ENCODE results near the gene KNL1.

- no peak for TF ChIP-seq CTCF (tag by site-specific recombination; IDR thresholded peaks at IDR 0.05)
- TF ChIP-seq ZNF514 (tag by site-specific recombination; IDR thresholded peaks at IDR 0.05) = no peak
- TF ChIP-seq OSR2 (tag by site-specific recombination; IDR thresholded peaks at IDR 0.05) = no peak
- no peak for TF ChIP-seq ZNF654 (tag by site-specific recombination; IDR thresholded peaks at IDR 0.05; ENCODE audit: low read depth)
- TF ChIP-seq ZNF670 (tag by site-specific recombination; IDR thresholded peaks at IDR 0.05; ENCODE audit: low read depth) = no peak
- no peak for TF ChIP-seq ZSCAN5A (tag by site-specific recombination; IDR thresholded peaks at IDR 0.05)
- TF ChIP-seq HOXD13 (CRISPR knock-in tag; IDR thresholded peaks at IDR 0.05; ENCODE audit: borderline replicate concordance) = no peak
- no peak for TF ChIP-seq ZNF785 (tag by site-specific recombination; IDR thresholded peaks at IDR 0.05)
- no peak for TF ChIP-seq TCF7L2 (IDR thresholded peaks at IDR 0.05; ENCODE audit: borderline replicate concordance, low read depth, low read length)
- TF ChIP-seq ZNF639 (tag by site-specific recombination; IDR thresholded peaks at IDR 0.05) = no peak
- TF ChIP-seq ZNF521 (tag by site-specific recombination; IDR thresholded peaks at IDR 0.05) = no peak
- no peak for TF ChIP-seq ZNF510 (tag by site-specific recombination; IDR thresholded peaks at IDR 0.05; ENCODE audit: insufficient replicate concordance)
- TF ChIP-seq GLI4 (tag by site-specific recombination; IDR thresholded peaks at IDR 0.05) = no peak
- no peak for TF ChIP-seq ZNF138 (tag by site-specific recombination; IDR thresholded peaks at IDR 0.05; ENCODE audit: borderline replicate concordance)
These were observed 26.9 kb upstream of the KNL1 start for GRCh38 chr15:40567111-40567510.

All from HEK293 (cell line).